Lung (tissue), 12 donors: ENCODE data around the gene OR4C45. TPM values are rescaled to one million over a fixed set of nuclear protein-coding genes. Genes with fewer than 3 reads are reported as not detected.

Experiments
- ATAC-seq: fragments of 200-7000 bp; cut with Tn5 transposase; one replicate; pipeline ENCODE4 v1.9.1; 2020; ENCODE audit warnings: moderate number of reproducible peaks; ENCODE audit not compliant: insufficient read depth, low FRiP score
- DNase-seq, 3 donors: peaks; one replicate each; pipeline ENCODE4 v3.0.0-alpha.2; 2013 to 2017
- H3K27ac ChIP-seq, 2 donors: one replicate each; pipeline ENCODE4 v1.5.1; 2013; ENCODE audit warnings: mild to moderate bottlenecking in 2 of 2, moderate library complexity in 2 of 2, control low read depth in 1 of 2, inconsistent platforms in 1 of 2, low read depth in 1 of 2, low read length in 1 of 2
- H3K27me3 ChIP-seq, 3 donors: one replicate each; pipeline ENCODE4 v1.5.1; 2013; ENCODE audit warnings: low read length in 2 of 3; ENCODE audit not compliant: control insufficient read depth in 3 of 3, insufficient read depth in 3 of 3
- H3K36me3 ChIP-seq, 4 donors: one replicate each; pipeline ENCODE4 v1.5.1; 2013; ENCODE audit warnings: low read length in 4 of 4, mild to moderate bottlenecking in 1 of 4, moderate library complexity in 1 of 4; ENCODE audit not compliant: control insufficient read depth in 4 of 4, insufficient read depth in 4 of 4
- H3K4me1 ChIP-seq, 5 donors: one replicate each; pipeline ENCODE4 v1.5.1; 2013; ENCODE audit warnings: low read length in 5 of 5, mild to moderate bottlenecking in 2 of 5, moderate library complexity in 1 of 5; ENCODE audit not compliant: control insufficient read depth in 5 of 5, insufficient read depth in 5 of 5
- H3K4me3 ChIP-seq: one replicate; pipeline ENCODE4 v1.5.1; 2013; ENCODE audit warnings: mild to moderate bottlenecking, control low read depth, moderate library complexity
- H3K9ac ChIP-seq, 2 donors: one replicate each; pipeline ENCODE4 v1.5.1; 2013; ENCODE audit warnings: low read length in 2 of 2, control low read depth in 1 of 2; ENCODE audit not compliant: insufficient read depth in 1 of 2
- H3K9me3 ChIP-seq, 4 donors: one replicate each; pipeline ENCODE4 v1.5.1; 2013; ENCODE audit warnings: low read length in 3 of 4, mild to moderate bottlenecking in 1 of 4, moderate library complexity in 1 of 4; ENCODE audit not compliant: control insufficient read depth in 4 of 4, insufficient read depth in 3 of 4
- WGBS, 2 donors: extraction: QIAGEN DNeasy Blood & Tissue Kit; methylation state at CpG; one replicate each; pipeline ENCODE4 v1.1.7; 2013; 5-methylcytosine and 5-hydroxymethylcytosine counted together
- polyA plus RNA-seq, 2 donors: library from polyadenylated mRNA; stranded (reverse); fragments of 200-250 nt; gene quantifications; one replicate each; pipeline ENCODE4 v1.2.1, GENCODE V29; 2013
- total RNA-seq, 2 donors: library from RNA; depleted of rRNA in 1 of 2; stranded (reverse); fragments of >200 nt in 1 of 2; gene quantifications; one replicate each; pipeline ENCODE4 v1.2.1, GENCODE V29; 2014 to 2021
- TF ChIP-seq, protein P1 (sequence below): IDR thresholded peaks from 2 replicates; pipeline ENCODE4 v1.5.1; 2012; ENCODE audit warnings: mild to moderate bottlenecking; ENCODE audit errors: control extremely low read depth, extremely low read depth
- donor health status: control.
- donor health status: control.
- donor health status: Bipolar disorder and iron deficiency.
- donor health status: healthy.
- donor health status: DM: yes; HTN: yes; CAD: no.

The OR4C45 gene
- total and polyA plus RNA-seq, 4 donors: not detected

DNA sequence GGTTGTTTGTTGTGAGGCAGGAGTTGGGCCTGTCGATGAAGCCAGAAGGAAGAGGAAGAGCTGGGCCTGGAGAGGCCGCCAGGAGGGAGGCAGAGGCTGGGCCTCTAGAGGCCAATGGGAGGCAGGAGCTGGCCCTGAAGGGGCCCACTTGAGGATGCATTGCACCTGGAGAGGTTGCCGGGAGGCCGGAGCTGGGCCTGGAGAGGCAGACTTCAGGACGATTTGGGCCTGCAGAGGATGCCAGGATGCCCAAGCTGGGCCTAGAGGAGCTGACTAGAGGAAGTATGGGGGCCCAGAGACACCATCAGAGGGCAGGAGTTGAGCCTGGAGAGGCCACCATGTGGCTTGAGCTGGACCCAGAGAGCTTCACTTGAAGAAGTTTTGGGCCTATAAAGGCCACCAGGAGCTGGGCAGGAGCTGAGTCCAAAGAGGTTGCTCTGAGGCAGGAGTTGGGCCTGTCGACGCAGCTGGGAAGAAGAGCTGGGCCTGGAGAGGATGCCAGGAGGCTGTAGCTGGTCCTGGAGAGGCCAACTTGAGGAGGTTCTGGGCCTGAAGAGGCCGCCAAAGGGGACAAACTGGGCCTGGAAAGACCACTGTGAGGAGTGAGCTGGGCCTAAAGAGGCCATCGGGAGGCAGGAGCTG, 39.0 kb downstream of the OR4C45 start:
- H3K4me1 ChIP-seq: no peaks in the 10 kb centered on the region
- H3K9ac ChIP-seq: no peak overlapping the region
- 59 to 67% methylated on average over 9 of the region's 9 CpGs for WGBS, 2 donors
- DNase-seq (no peak), ATAC-seq (no peak)
- TF ChIP-seq, protein P1, sequence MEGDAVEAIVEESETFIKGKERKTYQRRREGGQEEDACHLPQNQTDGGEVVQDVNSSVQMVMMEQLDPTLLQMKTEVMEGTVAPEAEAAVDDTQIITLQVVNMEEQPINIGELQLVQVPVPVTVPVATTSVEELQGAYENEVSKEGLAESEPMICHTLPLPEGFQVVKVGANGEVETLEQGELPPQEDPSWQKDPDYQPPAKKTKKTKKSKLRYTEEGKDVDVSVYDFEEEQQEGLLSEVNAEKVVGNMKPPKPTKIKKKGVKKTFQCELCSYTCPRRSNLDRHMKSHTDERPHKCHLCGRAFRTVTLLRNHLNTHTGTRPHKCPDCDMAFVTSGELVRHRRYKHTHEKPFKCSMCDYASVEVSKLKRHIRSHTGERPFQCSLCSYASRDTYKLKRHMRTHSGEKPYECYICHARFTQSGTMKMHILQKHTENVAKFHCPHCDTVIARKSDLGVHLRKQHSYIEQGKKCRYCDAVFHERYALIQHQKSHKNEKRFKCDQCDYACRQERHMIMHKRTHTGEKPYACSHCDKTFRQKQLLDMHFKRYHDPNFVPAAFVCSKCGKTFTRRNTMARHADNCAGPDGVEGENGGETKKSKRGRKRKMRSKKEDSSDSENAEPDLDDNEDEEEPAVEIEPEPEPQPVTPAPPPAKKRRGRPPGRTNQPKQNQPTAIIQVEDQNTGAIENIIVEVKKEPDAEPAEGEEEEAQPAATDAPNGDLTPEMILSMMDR: no peak
- no peaks in the 10 kb centered on the region for H3K36me3 ChIP-seq
- H3K9me3 ChIP-seq: peaks cover 0 to 41% (median 6%) of the 10 kb centered on the region in 4 donors
- H3K27ac ChIP-seq: no peak overlapping the region
- no peak overlapping the region for H3K4me3 ChIP-seq
- no peaks in the 10 kb centered on the region for H3K27me3 ChIP-seq

DNA sequence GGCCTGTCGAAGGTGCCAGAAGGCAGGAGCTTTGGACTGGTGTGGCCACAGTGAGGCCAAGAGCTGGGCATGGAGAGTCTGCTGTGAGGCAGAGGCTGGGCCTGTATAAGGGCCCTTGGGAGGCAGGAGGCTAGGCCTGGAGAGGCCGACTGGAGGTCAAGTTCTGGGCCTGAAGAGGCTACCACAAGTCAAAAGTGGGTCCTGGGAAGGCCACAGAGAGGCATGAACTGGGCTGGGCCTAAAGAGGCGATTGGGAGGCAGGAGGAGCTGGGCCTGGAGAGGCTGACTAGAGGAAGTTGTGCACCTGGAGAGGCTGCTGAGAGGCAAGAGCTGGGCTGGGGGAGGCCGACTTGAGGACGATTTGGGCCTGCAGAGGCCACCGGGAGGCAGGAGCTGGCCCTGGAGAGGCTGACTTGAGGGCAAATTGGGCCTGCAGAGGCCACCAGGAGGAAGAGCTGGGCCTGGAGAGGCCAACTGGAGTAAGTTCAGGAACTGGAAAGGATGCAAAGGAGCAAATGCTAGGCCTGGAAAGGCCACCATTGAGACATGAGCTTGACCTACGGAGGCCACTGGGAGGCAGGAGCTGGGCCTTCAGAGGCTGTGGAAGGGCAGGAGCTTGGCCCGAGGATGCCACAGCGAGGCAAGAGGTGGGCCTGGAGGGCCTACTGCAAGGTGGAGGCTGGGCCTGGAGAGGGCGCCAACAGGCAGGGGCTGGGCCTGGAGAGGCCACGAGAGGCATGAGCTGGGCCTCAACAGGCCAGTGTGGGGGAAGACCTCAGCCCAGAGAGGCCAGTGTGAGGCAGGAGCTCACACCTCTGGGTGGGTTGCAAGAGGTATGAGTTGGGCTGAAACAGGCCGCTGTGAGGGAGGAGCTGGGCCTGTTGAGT, 39.8 kb downstream of the OR4C45 start:
- no peak for DNase-seq

DNA sequence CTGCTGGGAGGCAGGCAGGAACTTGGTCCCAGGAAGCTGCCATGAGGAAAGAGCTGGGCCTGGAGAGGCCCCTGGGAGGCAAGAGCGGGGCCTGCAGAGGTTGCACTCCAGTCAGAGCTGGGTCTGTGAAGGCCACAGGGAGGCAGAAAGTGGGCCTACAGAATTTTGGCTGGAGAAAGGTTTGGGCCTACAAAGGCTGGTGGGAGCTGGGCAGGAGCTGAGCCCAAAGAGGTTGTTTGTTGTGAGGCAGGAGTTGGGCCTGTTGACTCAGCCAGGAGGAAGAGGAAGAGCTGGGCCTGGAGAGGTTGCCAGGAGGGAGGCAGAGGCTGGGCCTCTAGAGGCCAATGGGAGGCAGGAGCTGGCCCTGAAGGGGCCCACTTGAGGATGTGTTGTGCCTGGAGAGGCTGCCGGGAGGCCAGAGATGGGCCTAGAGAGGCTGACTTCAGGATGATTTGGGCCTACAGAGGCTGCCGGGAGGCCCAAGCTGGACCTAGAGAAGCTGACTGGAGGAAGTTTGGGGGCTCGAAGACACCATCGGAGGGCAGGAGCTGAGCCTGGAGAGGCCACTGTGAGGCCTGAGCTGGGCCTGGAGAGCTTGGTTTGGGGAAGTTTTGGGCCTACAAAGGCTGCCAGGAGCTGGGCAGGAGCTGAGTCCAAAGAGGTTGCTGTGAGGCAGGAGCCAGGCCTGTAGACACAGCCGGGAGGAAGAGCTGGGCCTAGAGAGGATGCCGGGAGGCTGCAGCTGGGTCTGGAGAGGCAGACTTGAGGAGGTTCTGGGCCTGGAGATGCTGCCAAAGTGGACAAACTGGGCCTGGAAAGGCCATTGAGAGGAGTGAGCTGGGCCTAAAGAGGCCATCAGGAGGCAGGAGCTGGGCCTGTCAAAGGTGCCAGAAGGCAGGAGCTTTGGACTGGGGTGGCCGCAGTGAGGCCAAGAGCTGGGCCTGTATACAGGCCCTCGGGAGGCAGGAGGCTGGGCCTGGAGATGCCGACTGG, 40.7 kb downstream of the OR4C45 start:
- no peak overlapping the region for H3K9ac ChIP-seq
- TF ChIP-seq, protein P1: no peak
- no peak overlapping the region for H3K4me3 ChIP-seq
- H3K27me3 ChIP-seq: no peaks in the 10 kb centered on the region
- no peak overlapping the region for H3K27ac ChIP-seq
- H3K4me1 ChIP-seq: no peaks in the 10 kb centered on the region
- H3K9me3 ChIP-seq: peaks cover 0 to 48% (median 9%) of the 10 kb centered on the region in 4 donors
- no peaks in the 10 kb centered on the region for H3K36me3 ChIP-seq
- WGBS, 2 donors: 90 to 92% methylated on average over 10 of the region's 10 CpGs
- ATAC-seq: no peak
- DNase-seq: no peak

More for the DNA sequence above, 39.8 kb downstream of the OR4C45 start:
- H3K27ac ChIP-seq: no peak overlapping the region
- H3K9me3 ChIP-seq: peaks cover 0 to 44% (median 6%) of the 10 kb centered on the region in 4 donors
- 80% methylated on average over 12 of the region's 12 CpGs for WGBS, 2 donors
- no peaks in the 10 kb centered on the region for H3K36me3 ChIP-seq
- no peak overlapping the region for H3K4me3 ChIP-seq
- TF ChIP-seq, protein P1: no peak
- no peak overlapping the region for H3K9ac ChIP-seq
- no peaks in the 10 kb centered on the region for H3K27me3 ChIP-seq
- ATAC-seq: no peak
- no peaks in the 10 kb centered on the region for H3K4me1 ChIP-seq
